A549 treated with GW870086 at 1 μM for 4 hours (cell line): ENCODE data around the gene KRTAP9-1. TPM values are rescaled to one million over a fixed set of nuclear protein-coding genes. Genes with fewer than 3 reads are reported as not detected.

ENCODE experiments used
- total RNA-seq: library from RNA; stranded (reverse); fragments of 200-300 nt; extraction: Qiagen RNA extraction; gene quantifications from 5 replicates; pipeline ENCODE4 v1.2.3, GENCODE V29; 2022; ENCODE audit warnings: low read depth

The KRTAP9-1 gene, protein sequence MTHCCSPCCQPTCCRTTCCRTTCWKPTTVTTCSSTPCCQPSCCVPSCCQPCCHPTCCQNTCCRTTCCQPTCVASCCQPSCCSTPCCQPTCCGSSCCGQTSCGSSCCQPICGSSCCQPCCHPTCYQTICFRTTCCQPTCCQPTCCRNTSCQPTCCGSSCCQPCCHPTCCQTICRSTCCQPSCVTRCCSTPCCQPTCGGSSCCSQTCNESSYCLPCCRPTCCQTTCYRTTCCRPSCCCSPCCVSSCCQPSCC
- not detected in 5 replicates for total RNA-seq

DNA sequence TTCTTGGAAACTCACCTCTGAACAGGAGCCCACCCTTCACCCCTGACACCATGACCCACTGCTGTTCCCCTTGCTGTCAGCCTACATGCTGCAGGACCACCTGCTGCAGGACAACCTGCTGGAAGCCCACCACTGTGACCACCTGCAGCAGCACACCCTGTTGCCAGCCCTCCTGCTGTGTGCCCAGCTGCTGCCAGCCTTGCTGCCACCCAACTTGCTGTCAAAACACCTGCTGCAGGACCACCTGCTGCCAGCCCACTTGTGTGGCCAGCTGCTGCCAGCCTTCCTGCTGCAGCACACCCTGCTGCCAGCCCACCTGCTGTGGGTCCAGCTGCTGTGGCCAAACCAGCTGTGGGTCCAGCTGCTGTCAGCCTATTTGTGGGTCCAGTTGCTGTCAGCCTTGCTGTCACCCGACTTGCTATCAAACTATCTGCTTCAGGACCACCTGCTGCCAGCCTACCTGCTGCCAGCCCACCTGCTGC, at the start of gene KRTAP9-1:
KRTAP9-1 (plus strand) TSS at position 51 of the 482 bp plus-strand sequence; CDS start at position 51, 0 bp downstream.

DNA sequence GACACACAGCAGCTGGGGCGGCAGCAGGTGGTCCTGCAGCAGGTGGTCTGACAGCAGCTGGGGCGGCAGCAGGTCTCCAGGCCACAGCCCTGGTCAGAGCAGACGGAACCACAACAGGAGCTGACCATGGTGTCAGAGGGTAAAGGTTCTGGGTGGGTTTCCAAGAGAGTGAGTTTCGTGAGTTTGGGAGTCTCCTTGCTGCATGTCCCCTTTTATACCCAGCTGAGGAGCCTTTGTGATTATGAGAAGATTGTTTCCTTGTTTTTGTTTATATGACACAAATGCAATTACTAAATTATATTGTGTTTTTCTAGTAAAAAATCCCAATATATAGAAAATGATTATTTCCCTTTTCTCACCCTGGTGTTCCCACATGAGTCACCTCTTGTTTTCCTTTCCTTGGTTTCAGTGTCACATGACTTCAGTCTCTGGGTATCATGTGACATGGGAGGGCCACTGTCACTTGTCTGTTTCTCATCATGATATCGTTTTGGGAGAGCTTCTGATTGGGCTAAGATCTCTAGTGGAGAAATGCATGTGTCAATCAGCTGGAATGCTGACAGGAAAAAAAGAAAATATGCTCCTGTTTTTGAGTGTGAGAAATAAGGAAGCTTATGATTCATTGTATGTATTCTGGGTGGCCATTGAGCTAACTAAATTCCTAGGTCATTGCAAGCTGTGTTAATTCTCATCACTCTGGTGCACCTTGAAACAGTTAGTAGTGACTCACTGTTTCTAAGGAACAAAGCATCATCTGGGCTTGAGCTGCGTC, 49.1 kb upstream of the KRTAP9-1 start, which contains the start of gene KRTAP4-6:
KRTAP4-6 (minus strand) TSS at position 185 of the 772 bp plus-strand sequence; CDS start at position 128, 57 bp downstream.

DNA sequence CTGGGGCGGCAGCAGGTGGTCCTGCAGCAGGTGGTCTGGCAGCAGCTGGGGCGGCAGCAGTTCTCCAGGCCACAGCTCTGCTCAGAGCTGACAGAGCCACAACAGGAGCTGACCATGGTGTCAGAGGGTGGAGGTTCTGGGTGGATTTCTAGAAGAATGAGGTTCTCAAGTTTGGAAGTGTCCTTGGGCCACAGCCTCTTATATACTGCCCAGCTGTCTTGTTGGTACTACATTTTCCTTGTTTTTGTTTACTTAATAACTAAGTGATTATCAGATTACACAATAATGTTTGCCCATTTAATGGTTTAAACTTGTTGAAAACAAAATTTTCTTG, 40.1 kb upstream of the KRTAP9-1 start, which contains the start of gene KRTAP4-5:
KRTAP4-5 (minus strand) TSS at position 174 of the 334 bp plus-strand sequence; CDS start at position 116, 58 bp downstream.

DNA sequence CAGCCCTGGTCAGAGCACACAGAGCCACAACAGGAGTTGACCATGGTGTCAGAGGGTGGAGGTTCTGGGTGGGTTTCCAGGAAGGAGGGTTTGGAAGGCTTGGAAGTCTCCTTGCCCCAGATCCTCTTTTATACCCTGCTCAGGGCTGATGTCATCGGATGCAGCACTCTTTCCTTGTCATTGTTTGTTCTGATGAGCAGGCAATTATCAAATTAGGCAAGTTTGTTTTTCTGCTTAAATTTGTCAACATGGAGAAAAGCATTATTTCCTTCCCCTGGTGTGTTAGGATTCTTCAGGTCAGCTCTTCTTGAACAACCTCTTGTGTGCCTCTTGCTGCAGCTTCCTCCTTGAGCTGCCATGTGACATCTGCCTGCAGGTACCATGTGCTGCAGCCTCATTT, 29.0 kb upstream of the KRTAP9-1 start, which contains the start of gene KRTAP4-4:
KRTAP4-4 (minus strand) TSS at position 101 of the 400 bp plus-strand sequence; CDS start at position 44, 57 bp downstream.

DNA sequence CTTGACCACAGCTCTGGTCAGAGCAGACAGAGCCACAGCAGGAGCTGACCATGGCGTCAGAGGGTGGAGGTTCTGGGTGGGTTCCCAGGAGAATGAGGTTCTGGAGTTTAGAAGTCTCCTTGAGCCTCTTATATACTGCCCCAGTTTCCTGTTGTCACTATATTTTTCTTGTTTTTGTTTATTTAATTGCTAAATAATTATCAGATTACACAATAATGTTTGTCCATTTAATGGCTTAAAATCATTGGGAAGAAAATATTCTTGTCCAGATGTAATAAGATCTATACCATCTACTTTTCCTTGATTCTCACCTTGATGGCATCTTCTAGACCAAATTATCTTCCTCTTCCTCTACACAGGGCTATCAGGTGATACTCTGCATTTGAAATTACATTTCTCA, 21.6 kb upstream of the KRTAP9-1 start, which contains the start of gene KRTAP4-3:
KRTAP4-3 (minus strand) TSS at position 101 of the 400 bp plus-strand sequence; CDS start at position 52, 49 bp downstream.

DNA sequence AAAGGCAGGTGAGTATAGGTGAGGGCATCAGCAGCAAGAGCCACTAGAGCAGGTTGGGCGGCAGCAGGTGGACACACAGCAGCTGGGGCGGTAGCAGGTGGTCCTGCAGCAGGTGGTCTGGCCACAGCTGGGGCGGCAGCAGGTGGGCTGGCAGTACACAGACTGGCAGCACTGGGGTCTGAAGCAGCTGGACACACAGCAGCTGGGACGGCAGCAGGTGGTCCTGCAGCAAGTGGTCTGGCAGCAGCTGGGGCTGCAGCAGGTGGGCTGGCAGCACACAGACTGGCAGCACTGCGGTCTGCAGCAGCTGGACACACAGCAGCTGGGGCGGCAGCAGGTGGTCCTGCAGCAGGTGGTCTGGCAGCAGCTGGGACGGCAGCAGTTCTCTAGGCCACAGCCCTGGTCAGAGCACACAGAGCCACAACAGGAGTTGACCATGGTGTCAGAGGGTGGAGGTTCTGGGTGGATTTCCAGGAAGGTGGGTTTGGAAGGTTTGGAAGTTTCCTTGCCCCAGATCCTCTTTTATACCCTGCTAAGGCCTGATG, 11.9 kb upstream of the KRTAP9-1 start, which contains the start of gene KRTAP4-2:
KRTAP4-2 (minus strand) TSS at position 495 of the 545 bp plus-strand sequence; CDS start at position 438, 57 bp downstream.

DNA sequence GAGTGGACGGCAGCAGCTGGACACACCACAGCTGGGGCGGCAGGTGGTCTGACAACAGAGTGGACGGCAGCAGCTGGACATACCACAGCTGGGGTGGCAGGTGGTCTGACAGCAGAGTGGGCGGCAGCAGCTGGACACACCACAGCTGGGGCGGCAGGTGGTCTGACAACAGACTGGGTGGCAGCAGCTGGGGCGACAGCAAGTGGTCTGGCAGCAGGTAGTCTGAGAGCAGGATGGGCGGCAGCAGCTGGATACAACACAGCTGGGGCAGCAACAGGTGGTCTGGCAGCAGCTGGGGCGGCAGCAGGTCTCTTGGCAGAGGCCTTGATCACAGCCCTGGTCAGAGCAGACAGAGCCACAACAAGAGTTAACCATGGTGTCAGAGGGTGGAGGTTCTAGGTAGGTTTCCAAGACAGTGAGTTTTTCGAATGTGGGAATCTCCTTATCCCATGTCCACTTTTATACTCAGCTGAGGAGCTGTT, 5.2 kb upstream of the KRTAP9-1 start, which contains the start of gene KRTAP4-1:
KRTAP4-1 (minus strand) TSS at position 432 of the 482 bp plus-strand sequence; CDS start at position 375, 57 bp downstream.

DNA sequence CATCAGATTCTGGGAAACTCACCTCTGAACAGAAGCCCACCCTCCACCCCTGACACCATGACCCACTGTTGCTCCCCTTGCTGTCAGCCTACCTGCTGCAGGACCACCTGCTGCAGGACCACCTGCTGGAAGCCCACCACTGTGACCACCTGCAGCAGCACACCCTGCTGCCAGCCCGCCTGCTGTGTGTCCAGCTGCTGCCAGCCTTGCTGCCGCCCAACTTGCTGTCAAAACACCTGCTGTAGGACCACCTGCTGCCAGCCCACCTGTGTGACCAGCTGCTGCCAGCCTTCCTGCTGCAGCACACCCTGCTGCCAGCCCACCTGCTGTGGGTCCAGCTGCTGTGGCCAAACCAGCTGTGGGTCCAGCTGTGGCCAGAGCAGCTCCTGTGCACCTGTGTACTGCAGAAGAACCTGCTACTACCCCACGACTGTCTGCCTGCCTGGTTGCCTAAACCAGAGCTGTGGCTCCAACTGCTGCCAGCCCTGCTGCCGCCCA, 37.0 kb downstream of the KRTAP9-1 start, which contains the start of gene KRTAP9-2:
KRTAP9-2 (plus strand) TSS at position 51 of the 498 bp plus-strand sequence; CDS start at position 58, 7 bp downstream.

DNA sequence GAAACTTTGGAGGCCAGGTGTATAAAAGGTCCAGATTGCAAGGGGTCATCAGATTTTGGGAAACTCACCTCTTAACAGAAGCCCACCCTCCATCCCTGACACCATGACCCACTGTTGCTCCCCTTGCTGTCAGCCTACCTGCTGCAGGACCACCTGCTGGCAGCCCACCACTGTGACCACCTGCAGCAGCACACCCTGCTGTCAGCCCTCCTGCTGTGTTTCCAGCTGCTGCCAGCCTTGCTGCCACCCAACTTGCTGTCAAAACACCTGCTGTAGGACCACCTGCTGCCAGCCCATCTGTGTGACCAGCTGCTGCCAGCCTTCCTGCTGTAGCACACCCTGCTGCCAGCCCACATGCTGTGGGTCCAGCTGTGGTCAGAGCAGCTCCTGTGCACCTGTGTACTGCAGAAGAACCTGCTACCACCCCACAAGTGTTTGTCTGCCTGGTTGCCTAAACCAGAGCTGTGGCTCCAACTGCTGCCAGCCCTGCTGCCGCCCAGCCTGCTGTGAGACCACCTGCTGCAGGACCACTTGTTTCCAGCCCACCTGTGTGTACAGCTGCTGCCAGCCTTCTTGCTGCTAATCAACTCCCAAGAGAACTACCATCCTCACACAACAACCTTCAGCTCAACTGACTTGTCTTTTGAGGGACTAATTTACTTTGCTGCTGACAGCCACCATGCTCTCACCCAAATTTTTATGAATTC, 42.9 kb downstream of the KRTAP9-1 start, which contains the start of gene KRTAP9-3:
KRTAP9-3 (plus strand) TSS at position 51 of the 707 bp plus-strand sequence; CDS start at position 104, 53 bp downstream.

DNA sequence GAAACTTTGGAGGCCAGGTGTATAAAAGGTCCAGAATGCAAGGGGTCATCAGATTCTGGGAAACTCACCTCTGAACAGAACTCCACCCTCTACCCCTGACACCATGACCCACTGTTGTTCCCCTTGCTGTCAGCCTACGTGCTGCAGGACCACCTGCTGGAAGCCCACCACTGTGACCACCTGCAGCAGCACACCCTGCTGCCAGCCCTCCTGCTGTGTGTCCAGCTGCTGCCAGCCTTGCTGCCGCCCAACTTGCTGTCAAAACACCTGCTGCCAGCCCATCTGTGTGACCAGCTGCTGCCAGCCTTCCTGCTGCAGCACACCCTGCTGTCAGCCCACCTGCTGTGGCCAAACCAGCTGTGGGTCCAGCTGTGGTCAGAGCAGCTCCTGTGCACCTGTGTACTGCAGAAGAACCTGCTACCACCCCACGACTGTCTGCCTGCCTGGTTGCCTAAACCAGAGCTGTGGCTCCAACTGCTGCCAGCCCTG, 48.3 kb downstream of the KRTAP9-1 start, which contains the start of gene KRTAP9-8:
KRTAP9-8 (plus strand) TSS at position 51 of the 489 bp plus-strand sequence; CDS start at position 104, 53 bp downstream.

Other genes with a start within 250 kb of the KRTAP9-1 start
- not detected in 5 replicates for gene KRT39, start 222.9 kb upstream of the KRTAP9-1 start, total RNA-seq
- not detected in 5 replicates for gene KRT40, start 205.6 kb upstream of the KRTAP9-1 start, total RNA-seq
- gene KRTAP3-3, start 195.7 kb upstream of the KRTAP9-1 start, total RNA-seq, result not detected in 5 replicates
- 0.28 to 0.34 TPM (median 0.31 TPM) in 3 of 5 replicates, not detected in the others for gene KRTAP3-2, start 190.0 kb upstream of the KRTAP9-1 start, total RNA-seq
- not detected in 5 replicates for gene KRTAP3-1, start 180.8 kb upstream of the KRTAP9-1 start, total RNA-seq
- not detected in 5 replicates for gene KRTAP1-5, start 162.7 kb upstream of the KRTAP9-1 start, total RNA-seq
- not detected in 5 replicates for gene KRTAP1-4, start 159.7 kb upstream of the KRTAP9-1 start, total RNA-seq
- gene KRTAP1-3, start 155.0 kb upstream of the KRTAP9-1 start, total RNA-seq, result 0.15 TPM in 1 of 5 replicates, not detected in the others
- not detected in 5 replicates for gene KRTAP1-1, start 148.4 kb upstream of the KRTAP9-1 start, total RNA-seq
- gene KRTAP2-1, start 142.6 kb upstream of the KRTAP9-1 start, total RNA-seq, result not detected in 5 replicates
- gene KRTAP2-2, start 134.7 kb upstream of the KRTAP9-1 start, total RNA-seq, result not detected in 5 replicates
- gene KRTAP2-3, start 129.8 kb upstream of the KRTAP9-1 start, total RNA-seq, result not detected in 5 replicates
- gene KRTAP2-4, start 124.0 kb upstream of the KRTAP9-1 start, total RNA-seq, result not detected in 5 replicates
- not detected in 5 replicates for gene KRTAP4-7, start 105.7 kb upstream of the KRTAP9-1 start, total RNA-seq
- gene KRTAP4-8, start 91.7 kb upstream of the KRTAP9-1 start, total RNA-seq, result not detected in 5 replicates
- gene KRTAP4-16, start 87.7 kb upstream of the KRTAP9-1 start, total RNA-seq, result not detected in 5 replicates
- not detected in 5 replicates for gene KRTAP4-9, start 84.5 kb upstream of the KRTAP9-1 start, total RNA-seq
- gene KRTAP4-11, start 71.5 kb upstream of the KRTAP9-1 start, total RNA-seq, result not detected in 5 replicates
- gene KRTAP4-12, start 65.7 kb upstream of the KRTAP9-1 start, total RNA-seq, result not detected in 5 replicates
- not detected in 5 replicates for gene KRTAP4-6, start 49.3 kb upstream of the KRTAP9-1 start, total RNA-seq
- gene KRTAP4-5, start 40.1 kb upstream of the KRTAP9-1 start, total RNA-seq, result not detected in 5 replicates
- gene KRTAP4-4, start 29.1 kb upstream of the KRTAP9-1 start, total RNA-seq, result not detected in 5 replicates
- gene KRTAP4-3, start 21.7 kb upstream of the KRTAP9-1 start, total RNA-seq, result not detected in 5 replicates
- not detected in 5 replicates for gene KRTAP4-2, start 11.7 kb upstream of the KRTAP9-1 start, total RNA-seq
- 0.20 to 0.22 TPM in 2 of 5 replicates, not detected in the others for gene KRTAP4-1, start 5.0 kb upstream of the KRTAP9-1 start, total RNA-seq
- not detected in 5 replicates for gene KRTAP9-2, start 36.8 kb downstream of the KRTAP9-1 start, total RNA-seq
- gene KRTAP9-3, start 42.6 kb downstream of the KRTAP9-1 start, total RNA-seq, result not detected in 5 replicates
- not detected in 5 replicates for gene KRTAP9-8, start 48.1 kb downstream of the KRTAP9-1 start, total RNA-seq
- not detected in 5 replicates for gene KRTAP9-4, start 59.8 kb downstream of the KRTAP9-1 start, total RNA-seq
- not detected in 5 replicates for gene KRTAP9-9, start 65.5 kb downstream of the KRTAP9-1 start, total RNA-seq
- gene KRTAP9-6, start 75.5 kb downstream of the KRTAP9-1 start, total RNA-seq, result not detected in 5 replicates
- not detected in 5 replicates for gene KRTAP9-7, start 85.8 kb downstream of the KRTAP9-1 start, total RNA-seq
- gene KRTAP29-1, start 113.0 kb downstream of the KRTAP9-1 start, total RNA-seq, result not detected in 5 replicates
- gene KRTAP16-1, start 119.4 kb downstream of the KRTAP9-1 start, total RNA-seq, result not detected in 5 replicates
- gene KRTAP17-1, start 125.8 kb downstream of the KRTAP9-1 start, total RNA-seq, result not detected in 5 replicates
- not detected in 5 replicates for gene KRT33A, start 160.9 kb downstream of the KRTAP9-1 start, total RNA-seq
- not detected in 5 replicates for gene KRT33B, start 179.9 kb downstream of the KRTAP9-1 start, total RNA-seq
- 0.37 to 0.73 TPM (median 0.45 TPM) in 5 replicates for gene KRT34, start 192.4 kb downstream of the KRTAP9-1 start, total RNA-seq
- gene KRT31, start 207.7 kb downstream of the KRTAP9-1 start, total RNA-seq, result 0.08 TPM in 1 of 5 replicates, not detected in the others
- not detected in 5 replicates for gene KRT37, start 234.7 kb downstream of the KRTAP9-1 start, total RNA-seq